Ureter (tissue), 1 donor: ENCODE measurements around the gene ALDH1A1. TPM values are rescaled to one million over a fixed set of nuclear protein-coding genes. Genes with fewer than 3 reads are reported as not detected.

Source experiments
- DNase-seq: peaks from one replicate; pipeline ENCODE4 v3.0.0-alpha.2; 2020; ENCODE audit warnings: low spot score
- total RNA-seq: library from RNA; stranded (reverse); gene quantifications from one replicate; pipeline ENCODE4 v1.2.4, GENCODE V29; 2023
- donor health status: DM: yes; HTN: yes; CAD: no.

The ALDH1A1 gene
- total RNA-seq = 18.7 TPM

DNA sequence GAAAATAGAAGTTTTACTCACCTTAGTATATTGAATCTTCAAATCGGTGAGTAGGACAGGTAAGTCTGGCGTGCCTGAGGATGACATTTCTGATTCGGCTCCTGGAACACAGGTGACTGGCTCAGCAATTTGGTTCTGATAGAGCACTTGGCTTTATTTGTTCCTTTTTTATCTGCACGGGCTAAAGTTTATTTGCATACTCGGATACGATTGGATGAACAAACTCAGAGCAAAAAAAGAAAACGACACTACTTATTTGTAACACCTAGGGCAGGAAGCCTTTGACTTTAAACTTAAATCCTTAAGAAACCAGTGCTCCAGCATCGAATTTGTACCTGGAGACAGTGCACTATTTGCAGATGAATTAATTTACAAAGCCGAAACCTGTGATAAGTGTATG is at the start of gene ALDH1A1:
TSS of gene ALDH1A1 (minus strand) at position 140 of the 400 bp plus-strand sequence. CDS start at position 87, 53 bp downstream.
- DNase-seq = no peak

- no peak for DNase-seq
Measured at GRCh38 chr9:73001860-73002259, 49.0 kb upstream of the ALDH1A1 start.

DNA sequence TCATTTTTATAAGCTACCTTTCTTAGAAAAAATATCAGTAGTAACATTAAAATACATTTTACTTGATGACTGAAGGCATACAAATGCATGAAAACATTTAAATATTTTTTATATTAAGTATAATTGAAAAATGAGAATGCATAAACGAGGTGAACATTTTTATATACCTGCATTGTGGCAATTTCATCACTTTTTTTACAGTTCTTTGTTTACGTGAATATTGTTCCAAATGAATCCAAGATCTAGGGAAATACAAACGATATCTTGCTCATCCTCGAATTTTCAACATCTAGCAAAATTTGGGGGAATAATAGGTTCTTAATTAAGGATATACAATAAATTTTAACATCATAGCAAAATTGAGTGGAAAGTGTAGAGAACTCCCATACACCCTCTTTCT is 45.5 kb upstream of the ALDH1A1 start:
- DNase-seq = no peak

GRCh38 chr9:72997387-72997995 is 44.6 kb upstream of the ALDH1A1 start:
- no peak for DNase-seq

DNA sequence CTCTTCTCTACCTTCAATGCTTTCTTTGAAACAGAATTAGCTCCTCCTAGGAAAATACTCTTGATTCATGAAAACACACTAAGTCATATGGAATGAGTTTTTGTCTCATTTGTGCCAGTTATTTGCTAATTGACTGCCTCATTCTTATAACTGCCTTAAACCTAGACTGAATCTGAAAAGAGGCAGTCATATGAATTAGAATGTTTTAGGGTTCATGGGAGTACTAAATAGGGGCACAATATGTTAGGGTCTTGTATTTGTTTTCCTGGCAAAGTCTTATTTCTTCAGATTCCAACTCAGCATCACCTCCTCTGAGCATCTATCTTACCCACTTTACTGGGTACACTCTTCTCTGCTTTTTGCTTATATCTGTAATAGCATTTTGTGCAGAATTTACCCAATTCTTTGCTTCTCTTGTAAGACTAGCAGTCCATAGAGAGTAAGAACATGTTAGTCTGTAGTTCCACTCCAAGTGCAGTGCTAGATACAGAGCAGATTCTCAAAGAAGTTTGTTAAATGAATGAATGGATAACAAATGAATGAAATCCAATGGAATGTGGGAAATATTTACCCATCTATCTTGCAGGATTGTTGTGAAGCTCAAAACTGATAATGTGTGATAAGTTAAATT is 43.9 kb upstream of the ALDH1A1 start:
- no peak for DNase-seq

DNA sequence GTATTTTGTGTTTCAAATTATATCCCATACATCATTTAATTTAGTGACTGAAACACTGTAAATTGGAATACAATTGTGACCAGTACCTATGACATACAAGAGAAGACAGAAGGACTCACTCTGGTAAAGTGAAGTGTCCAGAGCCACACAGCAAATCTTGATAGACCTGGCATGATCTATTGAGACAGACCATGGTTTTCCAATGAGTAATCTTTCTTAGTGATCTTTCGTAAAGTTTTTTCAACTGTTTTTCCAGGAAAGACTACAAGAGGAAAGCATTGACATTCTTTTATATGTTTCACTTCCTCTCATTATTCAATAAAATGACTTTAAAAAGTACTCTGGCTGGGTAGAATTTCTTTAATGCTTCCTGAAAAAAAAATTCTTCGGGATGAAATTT is 43.3 kb upstream of the ALDH1A1 start:
- no peak for DNase-seq

DNA sequence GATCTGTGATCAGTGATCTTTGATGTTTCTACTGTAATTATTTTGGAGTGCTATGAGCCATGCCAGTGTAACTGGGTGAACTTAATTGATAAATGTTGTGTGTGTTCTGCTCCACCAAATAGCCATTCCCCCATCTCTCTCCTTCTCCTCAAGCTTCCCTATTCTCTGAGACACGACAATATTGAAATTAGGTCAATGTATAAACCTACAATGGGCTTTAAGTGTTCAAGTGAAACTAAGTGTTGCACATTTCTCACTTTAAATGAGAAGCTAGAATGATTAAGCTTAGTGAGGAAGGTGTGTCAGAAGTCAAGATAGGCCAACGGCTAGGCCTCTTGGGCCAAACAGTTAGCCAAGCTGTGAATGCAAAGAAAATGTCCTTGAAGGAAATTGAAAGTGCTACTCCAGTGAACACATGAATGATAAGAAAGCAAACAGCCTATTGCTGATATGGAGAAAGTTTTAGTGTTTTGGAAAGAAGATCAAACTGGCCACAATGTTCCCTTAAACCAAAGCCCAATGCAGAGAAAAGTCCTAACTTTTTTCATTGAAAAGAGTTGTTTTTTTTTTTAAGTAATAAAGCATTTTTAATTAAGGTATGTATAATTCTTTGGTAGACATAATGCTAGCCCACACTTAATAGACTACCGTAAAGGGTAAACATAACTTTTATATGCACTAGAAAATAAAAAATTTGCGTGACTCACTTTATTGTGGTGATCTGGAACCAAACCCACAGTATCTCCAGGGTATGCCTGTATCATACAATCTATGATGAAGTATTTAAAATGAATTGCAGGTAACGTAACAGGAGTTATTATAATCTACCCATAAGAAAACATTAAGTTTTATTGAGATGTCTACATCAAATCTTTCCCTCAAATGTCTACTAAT is 42.5 kb upstream of the ALDH1A1 start:
- no peak for DNase-seq

- DNase-seq = no peak
Measured at GRCh38 chr9:72991772-72992171, 38.9 kb upstream of the ALDH1A1 start.

GRCh38 chr9:72990397-72991182 is 37.7 kb upstream of the ALDH1A1 start:
- DNase-seq = no peak

DNA sequence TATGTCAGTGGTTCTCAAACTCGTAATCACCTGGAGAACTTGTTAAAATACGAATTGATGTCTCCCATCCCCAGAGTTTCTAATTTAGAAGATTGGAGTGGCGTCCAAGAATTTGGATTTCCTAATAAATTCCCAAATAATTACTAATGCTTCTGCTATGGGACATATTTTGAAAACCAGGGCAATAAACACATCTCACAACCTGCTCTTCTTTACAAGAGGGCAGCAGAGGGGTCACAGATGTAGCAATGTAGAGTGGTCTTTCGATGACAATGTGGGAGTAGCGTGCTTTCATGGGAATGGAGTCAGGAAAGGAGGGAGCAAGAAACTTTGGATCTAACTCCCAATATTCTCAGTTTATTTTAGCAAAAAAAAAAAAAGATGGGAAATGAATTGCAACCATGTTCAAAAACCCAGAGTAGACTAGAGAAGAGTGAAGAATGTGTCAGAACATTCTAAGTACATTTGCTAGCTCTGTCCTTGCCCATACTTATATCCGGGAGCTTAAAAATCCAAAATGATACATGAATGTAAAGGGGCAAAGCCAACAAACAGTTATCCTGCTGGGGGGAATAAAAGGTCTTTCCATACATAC is 33.8 kb upstream of the ALDH1A1 start:
- no peak for DNase-seq

DNA sequence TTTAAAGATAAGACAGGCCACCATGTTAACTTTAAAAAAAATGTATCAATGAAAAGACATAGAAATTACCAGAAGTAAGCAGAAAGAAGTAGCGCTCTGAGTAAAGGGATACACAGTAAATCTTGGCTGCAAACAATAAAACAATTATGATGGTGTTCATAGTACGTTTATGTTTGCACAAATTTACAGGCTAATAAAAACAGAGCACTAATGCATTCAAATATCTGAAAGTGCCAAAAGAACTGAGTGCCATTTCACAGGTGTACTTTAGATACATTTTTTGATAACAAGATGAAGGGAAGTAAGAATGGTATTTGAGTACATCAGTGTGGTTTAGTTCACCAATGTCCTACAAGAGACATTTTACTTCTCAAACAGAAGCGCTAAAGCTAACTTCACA is 32.9 kb upstream of the ALDH1A1 start:
- no peak for DNase-seq

DNA sequence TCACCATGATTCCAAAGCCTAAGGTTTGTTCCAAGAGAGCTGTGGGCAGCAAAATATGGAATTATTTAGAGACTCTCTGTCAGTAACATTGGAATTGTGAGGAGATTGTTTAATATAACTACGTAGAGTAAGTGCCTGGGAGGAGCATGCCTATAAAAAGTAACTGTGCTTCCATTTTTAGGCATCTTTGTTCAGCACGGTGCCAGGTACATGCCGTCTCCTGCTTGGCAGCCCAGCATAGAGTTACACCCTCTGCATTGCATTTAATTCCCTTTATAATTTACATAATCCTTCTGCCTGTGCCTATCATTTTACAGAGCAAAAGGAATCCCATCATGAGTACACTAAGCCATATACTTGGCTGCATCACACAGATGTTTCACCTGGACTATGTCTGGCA is 32.1 kb upstream of the ALDH1A1 start:
- DNase-seq = no peak

DNA sequence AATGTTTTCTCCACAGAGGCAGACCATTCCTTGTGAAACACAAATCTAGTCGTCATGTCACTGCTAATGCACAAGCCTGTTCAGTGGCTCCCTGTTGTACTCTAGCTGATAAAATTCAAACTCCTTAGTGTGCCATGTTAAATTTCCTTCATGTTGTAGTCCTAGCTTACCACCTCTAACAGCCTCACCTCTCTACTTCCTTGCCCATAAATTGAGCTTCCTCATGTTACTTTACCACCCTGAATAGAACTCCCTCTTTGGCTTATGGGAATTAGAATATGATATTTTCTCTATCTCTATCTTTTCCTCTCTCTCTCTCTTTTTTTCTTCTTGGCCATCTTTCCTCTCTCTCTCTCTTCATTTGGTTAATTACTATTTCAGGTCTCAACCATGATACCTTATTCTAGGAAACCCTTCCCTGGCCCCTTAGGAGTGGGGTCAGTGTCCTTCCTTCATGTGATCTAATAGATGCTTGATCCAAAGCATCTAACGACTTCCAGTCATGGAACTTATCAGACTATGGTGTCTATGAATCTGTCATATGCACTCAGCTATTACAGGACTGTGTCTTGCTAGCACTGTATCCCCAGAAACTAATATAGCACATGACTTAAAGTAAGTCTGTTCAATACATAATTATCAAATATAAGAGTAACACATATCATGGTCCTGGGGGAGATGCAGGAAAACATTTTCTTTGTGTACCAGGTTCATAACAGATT is 31.5 kb upstream of the ALDH1A1 start:
- no peak for DNase-seq

- DNase-seq = no peak
Measured at GRCh38 chr9:72983512-72984225, 30.8 kb upstream of the ALDH1A1 start.

GRCh38 chr9:72983056-72983455 is 30.2 kb upstream of the ALDH1A1 start:
- DNase-seq = no peak

DNA sequence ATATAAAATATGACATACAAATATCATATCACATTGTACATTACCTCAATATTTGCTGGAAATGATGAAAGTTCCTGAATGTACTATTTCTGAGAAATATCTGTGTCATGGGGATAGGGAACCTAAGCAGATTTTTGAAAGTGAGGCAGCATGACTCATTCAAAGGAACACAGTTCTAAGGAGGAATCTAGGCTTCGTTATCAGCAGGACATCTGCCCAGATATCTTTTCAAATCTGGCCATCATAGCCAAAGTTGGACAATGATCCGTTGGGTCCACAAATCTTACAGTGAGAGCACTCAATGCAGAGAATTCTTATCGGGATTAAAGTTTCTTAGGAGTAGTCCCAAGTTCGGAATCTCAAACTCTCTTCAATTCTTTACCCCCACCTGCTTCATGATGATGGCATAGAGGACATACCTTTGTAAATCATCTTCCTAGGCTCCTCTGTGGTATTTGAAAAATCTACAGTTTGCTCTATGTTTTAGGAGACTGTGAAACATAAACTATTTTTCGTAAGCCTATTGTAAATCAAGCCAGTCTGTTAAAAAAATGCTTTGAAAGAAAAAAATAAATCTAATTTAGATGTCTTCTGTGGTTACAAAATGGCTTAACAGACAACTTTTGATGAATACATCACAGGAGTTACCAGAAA is 29.4 kb upstream of the ALDH1A1 start:
- DNase-seq = no peak

DNA sequence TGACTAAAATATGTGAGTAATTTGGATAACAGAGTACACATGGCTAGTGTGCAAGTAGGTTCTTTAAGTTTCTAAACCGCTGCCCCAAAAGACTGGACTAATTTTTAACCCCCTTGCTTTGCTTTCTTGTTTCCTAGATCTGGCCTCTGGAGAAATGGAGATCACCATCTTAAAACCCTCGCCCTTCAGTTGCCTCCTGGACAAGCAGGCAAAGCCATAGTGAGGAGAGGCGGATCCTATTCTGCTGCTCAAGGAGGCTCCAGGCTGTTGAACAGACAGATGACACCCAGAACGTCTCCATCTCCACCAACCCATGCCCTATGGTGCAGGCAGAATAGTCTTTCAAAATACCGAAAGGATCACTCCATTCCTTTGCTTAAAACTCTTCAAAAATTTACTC is 28.6 kb upstream of the ALDH1A1 start:
- DNase-seq = no peak

DNA sequence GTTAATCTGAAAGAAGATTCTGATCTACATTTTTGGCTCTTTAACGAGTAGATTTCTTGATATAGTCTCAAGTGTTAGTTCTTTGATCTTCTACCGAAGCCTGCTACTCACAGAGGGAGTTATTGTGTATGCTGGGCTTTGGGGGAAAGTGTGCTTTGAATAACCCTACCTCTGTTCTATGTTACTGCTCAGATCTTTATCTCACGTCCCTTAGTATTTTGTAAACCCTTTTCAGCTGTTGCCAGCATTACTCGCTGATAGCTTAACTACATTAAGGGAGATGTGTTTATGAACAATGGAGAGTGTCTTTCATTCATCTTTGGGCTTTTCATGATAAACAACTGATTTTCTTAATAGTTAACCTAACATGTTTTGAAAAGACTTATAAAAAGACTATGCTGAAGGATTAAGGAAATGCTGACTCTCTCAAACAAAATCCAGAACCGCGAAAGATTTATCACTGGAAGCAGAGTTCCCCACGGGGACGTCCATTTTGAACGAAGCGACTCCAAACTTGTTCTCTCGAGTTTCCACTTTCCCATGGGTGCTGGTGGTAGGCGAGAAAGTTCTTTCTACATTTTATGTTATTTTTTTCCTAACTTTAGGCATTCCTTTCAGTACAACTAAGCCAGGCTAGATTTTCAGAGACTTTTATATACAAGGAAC is 27.9 kb upstream of the ALDH1A1 start:
- no peak for DNase-seq

GRCh38 chr9:72980183-72980582 is 27.3 kb upstream of the ALDH1A1 start:
- DNase-seq = no peak
